PFSK-1 (cell line): ENCODE results near the gene SLC22A23.

Source experiments
- FOXP2 ChIP-seq: optimal IDR thresholded peaks from 2 replicates; pipeline ENCODE3; 2011; ENCODE audit warnings: borderline replicate concordance, control low read depth, inconsistent platforms; ENCODE audit not compliant: insufficient read depth; ENCODE audit errors: extremely low read length, extremely low read depth
- POLR2AphosphoS5 ChIP-seq: IDR thresholded peaks from 2 replicates; pipeline ENCODE4 v1.6.1; 2012; ENCODE audit warnings: low read depth, mild to moderate bottlenecking, control low read depth, low read length, moderate library complexity
- REST ChIP-seq, 2 experiments: IDR thresholded peaks; 2 replicates each; pipeline versions ENCODE4 v1.6.1 to v1.8.0; 2011 to 2012; ENCODE audit warnings: low read depth in 2 of 2, low read length in 2 of 2, control low read depth in 1 of 2, inconsistent platforms in 1 of 2, mild to moderate bottlenecking in 1 of 2, moderate library complexity in 1 of 2; ENCODE audit not compliant: insufficient read depth in 1 of 2
- SIN3A ChIP-seq: IDR thresholded peaks from 2 replicates; pipeline ENCODE4 v1.6.1; 2012; ENCODE audit warnings: mild to moderate bottlenecking, low read length, moderate library complexity, borderline replicate concordance; ENCODE audit not compliant: insufficient read depth
- TAF1 ChIP-seq: IDR thresholded peaks from 2 replicates; pipeline ENCODE4 v1.6.1; 2012; ENCODE audit warnings: low read length, control low read depth, borderline replicate concordance; ENCODE audit not compliant: insufficient read depth

SLC22A23 gene

GRCh38 chr6:3480009-3480408 lies 23.2 kb upstream of the SLC22A23 start:
- TF ChIP-seq POLR2AphosphoS5 = no peak
- no peak for TF ChIP-seq TAF1
- no peak for TF ChIP-seq SIN3A
- no peak for TF ChIP-seq REST (IDR thresholded peaks at IDR 0.05; ENCODE audit: insufficient read depth in 1 of 2, low read depth in 2 of 2, low read length in 2 of 2)
- TF ChIP-seq FOXP2 = no peak

GRCh38 chr6:3473773-3474172 lies 16.9 kb upstream of the SLC22A23 start:
- TF ChIP-seq TAF1 = no peak
- TF ChIP-seq POLR2AphosphoS5 = no peak
- no peak for TF ChIP-seq SIN3A

- TF ChIP-seq REST (IDR thresholded peaks at IDR 0.05; ENCODE audit: insufficient read depth in 1 of 2, low read depth in 2 of 2, low read length in 2 of 2) (no peak), POLR2AphosphoS5 (no peak), TAF1 (no peak), SIN3A (no peak)
Measured at GRCh38 chr6:3471711-3472110, 14.9 kb upstream of the SLC22A23 start.

GRCh38 chr6:3471286-3471685 lies 14.4 kb upstream of the SLC22A23 start:
- TF ChIP-seq FOXP2 = no peak
- no peak for TF ChIP-seq TAF1
- TF ChIP-seq REST (IDR thresholded peaks at IDR 0.05; ENCODE audit: insufficient read depth in 1 of 2, low read depth in 2 of 2, low read length in 2 of 2) = no peak
- TF ChIP-seq SIN3A = no peak
- TF ChIP-seq POLR2AphosphoS5 = no peak

GRCh38 chr6:3468585-3468984 lies 11.7 kb upstream of the SLC22A23 start:
- TF ChIP-seq SIN3A (no peak), FOXP2 (no peak)

GRCh38 chr6:3467996-3468395 lies 11.1 kb upstream of the SLC22A23 start:
- TF ChIP-seq SIN3A (no peak), POLR2AphosphoS5 (no peak), FOXP2 (no peak), TAF1 (no peak), REST (IDR thresholded peaks at IDR 0.05; ENCODE audit: insufficient read depth in 1 of 2, low read depth in 2 of 2, low read length in 2 of 2) (no peak)
